HG03066 (cell line): ENCODE data around the gene SAP30.

ENCODE experiments used
- ATAC-seq: cut with Tn5 transposase; IDR thresholded peaks from one replicate; pipeline ENCODE4 v1.9.1; 2021; ENCODE audit warnings: low read depth; ENCODE audit not compliant: unreplicated experiment

Gene SAP30

GRCh38 chr4:173370477-173371291 is at the start of gene SAP30:
Gene SAP30, plus strand, starts transcription at chr4:173370954. Its CDS starts 229 bp downstream, at chr4:173371183.
- ATAC-seq = peak; percentile 63

DNA sequence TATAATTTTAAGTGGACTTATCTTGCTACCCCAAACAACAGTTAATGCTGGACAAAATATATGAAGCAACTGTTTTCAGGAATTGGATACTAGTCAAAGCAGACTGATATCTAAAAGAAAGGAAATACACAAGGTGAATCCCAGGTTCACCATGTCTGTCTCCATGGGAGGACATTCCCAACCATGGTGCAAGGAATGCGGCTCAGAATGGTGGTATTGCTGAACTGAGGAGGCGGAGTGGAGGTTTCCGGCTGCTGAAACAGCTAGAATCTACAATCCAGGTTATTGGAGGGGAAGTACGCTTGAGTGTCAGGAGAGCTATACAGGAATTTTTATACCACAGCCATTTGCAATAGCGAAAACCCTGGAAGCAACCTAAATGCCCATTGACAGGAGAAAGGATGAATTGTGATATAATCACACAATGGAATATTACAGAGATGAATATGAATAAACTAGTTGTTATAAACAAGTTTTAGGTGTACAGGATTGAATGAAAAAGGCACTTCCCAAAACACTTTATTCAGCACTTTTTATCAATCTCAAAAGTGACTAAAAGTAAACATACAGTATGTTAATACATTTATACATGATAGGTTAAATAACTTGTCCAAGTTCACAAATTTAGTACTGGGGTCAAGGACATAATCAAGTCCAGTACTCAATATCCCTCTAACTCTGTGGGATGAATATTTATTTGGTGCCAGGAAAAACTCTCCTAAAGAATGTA is 45.6 kb upstream of the SAP30 start:
- ATAC-seq = no peak

- ATAC-seq = no peak
Observed at GRCh38 chr4:173328236-173328901, 42.4 kb upstream of the SAP30 start.

- no peak for ATAC-seq
Observed at GRCh38 chr4:173330590-173330989, 40.2 kb upstream of the SAP30 start.

- no peak for ATAC-seq
Observed at GRCh38 chr4:173332021-173332487, 38.7 kb upstream of the SAP30 start.

- no peak for ATAC-seq
Observed at GRCh38 chr4:173332963-173333657, 37.6 kb upstream of the SAP30 start.

DNA sequence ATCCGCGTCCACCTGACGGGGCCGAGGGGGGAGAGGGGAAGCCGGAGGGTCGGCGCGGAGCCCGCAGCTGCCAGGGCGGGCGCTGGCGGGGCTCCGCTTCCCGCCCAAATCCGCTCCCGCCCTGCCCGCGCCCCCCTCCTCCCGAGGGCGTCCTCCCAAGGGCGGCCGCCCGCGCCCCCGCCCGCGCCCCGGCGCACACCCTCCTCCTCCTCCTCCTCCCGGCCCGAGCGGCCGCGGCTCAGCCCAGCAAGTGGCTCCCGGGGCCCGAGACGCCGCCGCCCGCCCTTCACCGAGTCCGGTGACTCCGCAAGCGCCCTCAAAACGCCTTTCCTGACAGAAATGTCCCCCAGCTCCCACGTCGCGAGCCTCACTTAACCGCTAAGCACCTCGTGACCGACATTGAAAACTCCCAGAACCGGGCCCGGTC is 37.1 kb upstream of the SAP30 start:
- peak; percentile 4 for ATAC-seq

GRCh38 chr4:173334085-173334890 is 36.5 kb upstream of the SAP30 start, which contains the start of gene HMGB2:
Gene HMGB2, minus strand, starts transcription at chr4:173334358. Its CDS starts 709 bp downstream, at chr4:173333649.
- ATAC-seq = peak; percentile 88

- peak; percentile 37 for ATAC-seq
Observed at GRCh38 chr4:173334891-173335752, 35.6 kb upstream of the SAP30 start.

GRCh38 chr4:173337463-173337862 is 33.3 kb upstream of the SAP30 start:
- ATAC-seq = no peak

- ATAC-seq = no peak
Observed at GRCh38 chr4:173343832-173344397, 26.8 kb upstream of the SAP30 start.

DNA sequence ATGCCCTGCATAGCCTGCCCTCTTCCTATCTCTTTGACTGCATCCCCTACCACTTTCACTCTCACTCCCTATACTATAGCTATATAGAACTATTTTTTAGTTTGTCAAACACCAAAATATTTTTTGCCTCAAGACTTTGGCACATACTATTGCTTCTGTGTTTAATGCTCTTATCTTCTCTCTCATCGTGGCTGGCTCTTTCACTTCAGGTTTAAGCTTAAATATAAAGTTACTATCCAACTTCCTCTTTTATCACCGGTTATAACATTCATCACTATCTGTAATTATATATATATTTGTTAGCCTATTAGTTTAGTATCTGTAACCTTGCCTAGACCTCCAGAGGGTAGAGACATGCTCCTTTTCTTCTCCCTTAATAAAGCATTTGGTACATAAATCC is 25.1 kb upstream of the SAP30 start:
- no peak for ATAC-seq

DNA sequence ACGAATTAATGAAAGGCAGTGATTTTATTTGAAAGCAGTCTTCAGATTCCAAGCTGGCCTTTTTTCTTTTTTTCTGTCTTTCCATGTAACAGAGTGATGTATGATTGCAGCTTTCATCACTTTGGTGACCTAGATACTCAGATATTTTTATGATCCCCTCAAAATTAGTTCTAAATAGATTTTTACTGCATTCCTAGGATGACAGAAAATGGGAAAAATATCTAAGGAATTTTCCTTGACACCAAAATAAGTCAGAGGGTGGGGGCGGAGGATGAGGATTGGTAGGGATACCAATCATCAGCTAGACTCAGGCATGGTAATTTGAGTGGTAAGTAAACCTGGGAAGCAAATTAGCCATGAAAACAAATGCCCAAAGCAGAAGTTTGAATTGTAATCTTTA is 24.7 kb upstream of the SAP30 start:
- ATAC-seq = no peak

DNA sequence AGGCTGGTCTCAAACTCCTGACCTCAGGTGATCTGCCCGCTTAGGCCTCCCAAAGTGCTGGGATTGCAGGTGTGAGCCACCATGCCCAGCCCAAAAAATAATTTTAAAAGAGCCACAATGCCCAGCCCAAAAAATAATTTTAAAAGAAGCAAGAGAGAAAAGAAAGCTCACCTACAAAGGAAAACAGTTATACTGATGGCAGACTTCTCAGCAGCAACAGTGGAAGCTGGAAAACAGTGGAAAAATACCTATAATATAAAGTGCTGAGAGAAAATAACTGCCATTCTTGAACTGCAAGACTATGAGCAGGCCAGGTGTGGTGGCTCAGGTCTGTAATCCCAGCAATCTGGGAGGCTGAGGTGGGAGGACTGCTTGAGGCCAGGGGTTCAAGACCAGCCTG is 23.3 kb upstream of the SAP30 start:
- ATAC-seq = no peak

DNA sequence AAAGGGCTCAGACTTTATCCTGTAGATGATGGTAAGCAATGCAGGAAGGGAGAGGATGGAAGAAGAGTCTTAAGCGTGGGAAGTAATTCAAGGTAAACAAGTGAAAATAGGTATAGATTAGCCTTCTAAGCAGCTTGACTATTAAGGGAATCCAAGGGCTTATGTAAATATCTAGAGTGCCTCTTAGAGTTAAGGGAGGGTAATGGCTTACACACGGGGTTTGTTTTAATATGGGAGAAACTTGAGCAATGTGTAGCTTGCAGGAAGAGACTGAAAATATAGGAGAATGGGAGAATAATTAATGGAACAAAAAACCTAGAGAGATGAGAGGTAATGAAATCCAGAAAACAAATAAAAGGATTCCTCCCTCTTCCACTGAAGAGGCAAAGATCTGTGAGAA is 12.8 kb upstream of the SAP30 start:
- no peak for ATAC-seq

DNA sequence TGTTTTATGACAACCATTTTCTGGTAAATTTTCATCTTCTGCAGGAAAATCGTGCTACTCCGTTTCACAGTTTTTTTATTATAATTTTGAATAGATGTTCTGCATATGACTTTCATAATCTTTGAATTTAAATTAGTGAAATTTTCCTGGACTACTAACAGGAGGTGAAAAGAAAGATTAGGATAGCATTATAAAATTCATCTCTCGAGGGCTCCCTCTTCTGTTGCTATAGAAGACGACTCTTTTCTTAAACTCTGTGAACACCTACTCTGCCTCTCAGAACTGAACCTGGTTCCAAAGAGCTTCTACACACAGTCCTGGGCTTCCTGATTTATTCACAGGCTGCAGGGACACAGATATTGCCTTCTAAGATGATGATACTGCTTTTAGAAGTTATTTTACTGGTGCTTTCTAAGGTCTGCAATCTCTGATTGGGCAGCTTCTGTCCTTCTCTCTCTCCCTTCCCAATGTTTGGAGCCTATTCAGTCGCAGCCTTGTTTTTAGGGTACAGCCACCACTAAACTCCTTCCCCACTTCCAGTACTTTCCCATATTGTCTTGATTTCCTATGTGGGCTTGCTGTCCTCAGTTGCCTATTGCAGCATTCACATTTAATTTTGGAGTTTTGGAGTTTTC is 10.1 kb upstream of the SAP30 start:
- no peak for ATAC-seq

DNA sequence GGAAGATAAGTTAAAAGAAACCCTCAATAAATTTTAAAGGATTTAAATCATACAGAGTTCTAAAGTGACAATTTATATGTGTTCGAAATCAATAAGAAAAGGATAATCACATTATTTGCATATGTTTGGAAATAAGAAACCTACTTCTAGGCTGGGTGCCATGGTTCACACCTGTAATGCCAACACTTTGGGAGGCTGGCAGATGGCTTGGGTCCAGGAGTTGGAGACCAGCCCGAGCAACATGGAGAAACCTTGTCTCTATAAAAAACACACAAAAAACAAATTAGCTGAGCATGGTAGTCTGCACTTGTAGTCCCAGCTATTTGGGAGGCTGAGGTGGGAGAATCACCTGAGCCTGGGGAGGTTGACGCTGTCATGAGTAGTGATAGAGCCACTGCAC is 8.1 kb upstream of the SAP30 start:
- ATAC-seq = no peak
